Motor neuron (in vitro differentiated cells): ENCODE results near the gene SPIC. TPM values are rescaled to one million over a fixed set of nuclear protein-coding genes. Genes with fewer than 3 reads are reported as not detected.
A peak's percentile ranks its signal among the peaks of the same experiment; 100 is the strongest.

Source experiments
- ATAC-seq, 8 experiments: fragments of 200-7000 bp; cut with Tn5 transposase; replicated peaks in 6 of 8; 2 replicates each; pipeline ENCODE4 v1.8.0; 2021; ENCODE audit warnings: mild to moderate bottlenecking in 8 of 8, moderate library complexity in 8 of 8
- H3K27ac ChIP-seq, 2 donors: fragments of 250-450 bp; sonication (Bioruptor Pico); 2 replicates each; pipeline ENCODE4 v1.9.0; 2021; ENCODE audit warnings: antibody characterized with exemption in 2 of 2, mild to moderate bottlenecking in 2 of 2, moderate library complexity in 1 of 2
- H3K4me1 ChIP-seq, 2 donors: fragments of 250-450 bp; sonication (Bioruptor Pico); replicated peaks in 1 of 2; 2 replicates each; pipeline ENCODE4 v1.6.1; 2021; ENCODE audit warnings: antibody characterized with exemption in 2 of 2, mild to moderate bottlenecking in 2 of 2, moderate library complexity in 1 of 2
- H3K4me3 ChIP-seq, 5 donors: fragments of 250-450 bp; sonication (Bioruptor Pico); 2 replicates each; pipeline ENCODE4 v1.9.0; 2021; ENCODE audit warnings: antibody characterized with exemption in 5 of 5, mild to moderate bottlenecking in 5 of 5, moderate library complexity in 4 of 5
- WGBS, 10 experiments: fragments of 450-650 bp; shearing (Covaris generic); methylation state at CpG; one replicate each; pipeline ENCODE4 v1.0.0; 2022; 5-methylcytosine and 5-hydroxymethylcytosine counted together
- in situ Hi-C, 9 experiments: fragments of 400-800 bp; cut with MboI; loops; one replicate each; pipeline ENCODE4 v1.15.0; 2021; ENCODE audit warnings: low sequenced_read_pairs in 9 of 9, low pct_unique_long_range_greater_than_20kb in 2 of 9; ENCODE audit not compliant: unreplicated experiment in 9 of 9
- total RNA-seq, 8 experiments: library from RNA; unstranded; fragments of 300-600 nt; gene quantifications; 2 replicates each; pipeline versions ENCODE4 v1.2.3 to v1.2.4, GENCODE V29; 2022

The SPIC gene
- total RNA-seq, 8 experiments from 2014 or later = 0.66 to 0.71 TPM; not detected in 6

GRCh38 chr12:101485021-101485420 lies 9.9 kb downstream of the SPIC start:
- in situ Hi-C loops = loop anchor here in 1 of 9 experiments (10.0 kb wide), 1 partner anchor 70 kb away; no protein-coding TSS in a partner anchor
- Histone ChIP-seq H3K27ac (no peak overlapping the region), H3K4me1 (no peaks in the 10 kb centered on the region), H3K4me3 (no peak overlapping the region)
- ATAC-seq = no peak

GRCh38 chr12:101488469-101488868 lies 13.3 kb downstream of the SPIC start:
- Histone ChIP-seq H3K4me3 (no peak overlapping the region), H3K27ac (no peak overlapping the region), H3K4me1 (no peaks in the 10 kb centered on the region)
- peak in 1 of 8 experiments; percentile 55 for ATAC-seq
- WGBS, 10 experiments = 0 to 85% (median 50%) methylated on average over 1 to 2 of the region's 2 CpGs; no CpG with 5 or more reads in 1 of the 10 experiments
- in situ Hi-C loops = loop anchor here in 1 of 9 experiments (10.0 kb wide), 1 partner anchor 74 kb away; no protein-coding TSS in a partner anchor

- Histone ChIP-seq H3K27ac (no peak overlapping the region), H3K4me1 (no peaks in the 10 kb centered on the region), H3K4me3 (no peak overlapping the region)
- in situ Hi-C loops = no loop called here
- 0 to 17% (median 5%) methylated on average over 1 to 3 of the region's 3 CpGs for WGBS, 10 experiments
- peak in 3 of 8 experiments; percentile 89 to 96 (median 89) for ATAC-seq
These were observed 15.3 kb downstream of the SPIC start for GRCh38 chr12:101490286-101490920.

GRCh38 chr12:101491329-101491728 lies 16.2 kb downstream of the SPIC start:
- no peak overlapping the region for H3K4me3 ChIP-seq
- H3K27ac ChIP-seq = no peak overlapping the region
- ATAC-seq = no peak
- no peaks in the 10 kb centered on the region for H3K4me1 ChIP-seq
- 75 to 100% (median 83%) methylated on average over 1 of the region's 1 CpG; no CpG with 5 or more reads in 5 of the 10 experiments for WGBS, 10 experiments
- in situ Hi-C loops = no loop called here

- Histone ChIP-seq H3K4me1 (no peaks in the 10 kb centered on the region), H3K27ac (no peak overlapping the region), H3K4me3 (no peak overlapping the region)
- in situ Hi-C loops = no loop called here
- no peak for ATAC-seq
- WGBS, 10 experiments = 10 to 100% (median 80%) methylated on average over 1 of the region's 1 CpG; no CpG with 5 or more reads in 1 of the 10 experiments
These were observed 18.4 kb downstream of the SPIC start for GRCh38 chr12:101493556-101493955.

- Histone ChIP-seq H3K4me3 (no peak overlapping the region), H3K27ac (no peak overlapping the region), H3K4me1 (no peaks in the 10 kb centered on the region)
- WGBS, 10 experiments = 8 to 100% (median 77%) methylated on average over 1 to 3 of the region's 3 CpGs
- in situ Hi-C loops = no loop called here
- peak in 3 of 8 experiments; percentile 72 to 74 (median 73) for ATAC-seq
These were observed 23.1 kb downstream of the SPIC start for GRCh38 chr12:101498252-101498651.

GRCh38 chr12:101501410-101501995 lies 26.4 kb downstream of the SPIC start:
- no peak for ATAC-seq
- Histone ChIP-seq H3K27ac (no peak overlapping the region), H3K4me1 (no peaks in the 10 kb centered on the region), H3K4me3 (no peak overlapping the region)
- in situ Hi-C loops = no loop called here
- 0 to 100% (median 69%) methylated on average over 1 to 3 of the region's 4 CpGs for WGBS, 10 experiments

GRCh38 chr12:101521136-101521535 lies 46.0 kb downstream of the SPIC start:
- Histone ChIP-seq H3K4me1 (no peaks in the 10 kb centered on the region), H3K27ac (no peak overlapping the region), H3K4me3 (no peak overlapping the region)
- whole genome bisulfite sequencing, 10 experiments = 0 to 36% (median 0%) methylated on average over 1 of the region's 1 CpG; no CpG with 5 or more reads in 7 of the 10 experiments
- ATAC-seq = no peak
- in situ Hi-C loops = no loop called here

GRCh38 chr12:101527682-101528081 lies 52.5 kb downstream of the SPIC start:
- WGBS, 10 experiments = 20 to 91% (median 77%) methylated on average over 3 to 10 of the region's 10 CpGs; no CpG with 5 or more reads in 5 of the 10 experiments
- Histone ChIP-seq H3K4me1 (no peaks in the 10 kb centered on the region), H3K4me3 (no peak overlapping the region), H3K27ac (no peak overlapping the region)
- in situ Hi-C loops = no loop called here
- ATAC-seq = no peak

GRCh38 chr12:101536069-101536674 lies 61.0 kb downstream of the SPIC start:
- no peak for ATAC-seq
- 5 to 100% (median 81%) methylated on average over 1 to 2 of the region's 2 CpGs; no CpG with 5 or more reads in 1 of the 10 experiments for WGBS, 10 experiments
- in situ Hi-C loops = no loop called here

More at GRCh38 chr12:101536069-101536674, 61.0 kb downstream of the SPIC start:
- Histone ChIP-seq H3K4me3 (no peak overlapping the region), H3K4me1 (no peaks in the 10 kb centered on the region), H3K27ac (no peak overlapping the region)

Other genes with a start within 250 kb of the SPIC start
- gene UTP20, start 195.2 kb upstream of the SPIC start, total RNA-seq = 10 to 100 TPM in 4 of 8 experiments, 1 to 10 TPM in 4; 3.4 to 25.4 (median 10.9) TPM
- gene ARL1, start 67.6 kb upstream of the SPIC start, total RNA-seq = 10 to 100 TPM; 31.8 to 93.9 (median 53.4) TPM
- gene MYBPC1, start 119.6 kb downstream of the SPIC start, total RNA-seq = 10 to 100 TPM in 1 of 8 experiments, 1 to 10 TPM in 2, under 1 TPM in 3, not detected in 2; 0.24 to 23.7 (median 2.0) TPM
- 100 to 1,000 TPM in 2 of 8 experiments, 10 to 100 TPM in 6; 13.7 to 124 (median 20.7) TPM for gene CHPT1, start 222.3 kb downstream of the SPIC start, total RNA-seq